ENCODE measurements around the gene DPH1.

The DPH1 gene

DNA sequence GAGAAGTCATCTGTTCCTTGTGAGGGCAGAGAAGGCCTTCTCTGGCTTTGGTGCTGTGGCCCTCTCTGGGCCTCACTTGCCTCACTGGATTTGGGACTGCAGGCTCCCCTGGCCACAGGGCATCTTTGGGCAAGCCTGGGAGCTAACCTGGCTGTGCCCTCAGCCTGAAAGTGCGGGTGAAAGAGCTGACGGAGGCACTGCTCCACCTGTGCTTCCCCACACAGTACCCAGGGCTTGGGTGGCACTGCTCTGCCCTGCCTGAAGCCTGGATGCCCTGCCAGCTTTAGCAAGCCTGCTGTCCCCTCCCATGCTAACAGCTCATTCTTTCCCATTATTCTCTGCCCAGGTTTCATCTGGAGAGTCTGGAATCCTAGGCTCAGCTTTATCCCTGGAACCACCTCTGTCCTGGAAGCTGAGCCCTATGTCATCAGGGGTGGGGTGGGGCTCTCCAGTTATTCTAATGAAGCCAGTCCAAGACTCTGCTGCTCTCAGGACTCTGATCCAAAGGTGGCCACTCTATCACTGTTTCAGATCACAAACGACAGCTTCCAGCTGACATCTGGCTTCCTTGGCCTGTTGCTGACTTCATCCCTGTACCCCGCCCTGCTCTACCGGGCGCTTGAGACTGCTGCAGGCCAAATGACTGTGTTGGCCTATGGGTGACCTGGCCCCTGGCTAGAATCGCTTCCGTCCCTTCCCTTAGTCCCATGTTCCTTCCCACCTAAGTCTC lies 54.2 kb downstream of the DPH1 start:
- Histone ChIP-seq H3K4me3 (no peak overlapping the region), H3K27me3 (no peaks in the 10 kb centered on the region), H3K9ac (peak overlapping the region; percentile 64), H4K20me1 (no peaks in the 10 kb centered on the region), H3K4me2 (peak overlapping the region; percentile 97), H3K4me1 (peaks cover 60% of the 10 kb centered on the region), H3K9me3 (no peaks in the 10 kb centered on the region), H3K36me3 (peaks cover 55% of the 10 kb centered on the region), H3K27ac (peak overlapping the region; percentile 91)
- no peak for TF ChIP-seq Cebpa-rat (IDR thresholded peaks at IDR 0.05)

DNA sequence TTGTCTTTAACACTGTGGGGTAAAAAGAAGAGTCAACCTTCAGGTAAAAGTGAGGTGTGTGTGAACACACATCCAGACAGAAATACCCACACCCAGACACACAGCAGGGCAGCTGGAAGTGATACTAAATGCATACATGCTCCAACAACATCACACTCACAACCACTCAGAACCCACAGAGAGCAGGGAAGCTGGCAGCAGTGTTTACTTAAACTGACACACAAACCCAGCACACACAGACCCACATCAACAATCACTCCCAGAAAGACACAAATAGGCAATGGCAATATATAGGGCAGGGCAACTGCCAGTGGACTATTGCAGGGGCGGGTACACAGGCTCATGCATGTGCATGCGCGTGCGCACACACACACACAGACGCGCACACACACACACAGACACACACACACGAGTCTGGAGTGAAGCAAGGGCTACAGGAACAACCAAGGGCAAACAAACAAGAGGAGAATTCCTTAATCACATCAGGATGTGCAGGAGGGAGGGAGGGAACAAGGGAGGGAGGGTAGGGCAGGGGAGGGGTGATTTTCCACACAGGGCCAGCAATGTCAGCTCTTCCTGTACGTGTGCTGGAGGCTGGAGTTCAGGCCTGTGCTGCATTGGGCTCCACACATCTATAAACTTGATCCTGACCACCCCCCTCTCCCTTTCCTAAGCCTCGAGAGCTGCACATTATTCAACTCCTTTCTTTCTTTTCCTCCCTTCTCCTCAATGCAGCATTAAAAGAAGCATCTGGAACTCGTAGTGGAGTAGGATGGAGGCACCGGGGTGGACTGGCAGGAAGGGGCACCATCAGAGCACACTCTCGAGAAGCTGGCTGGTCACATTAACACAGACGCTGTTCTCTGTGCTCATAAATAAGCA lies 55.1 kb downstream of the DPH1 start:
- no peaks in the 10 kb centered on the region for H4K20me1 ChIP-seq
- H3K36me3 ChIP-seq, result peaks cover 47% of the 10 kb centered on the region
- H3K4me3 ChIP-seq, result no peak overlapping the region
- no peak overlapping the region for H3K9ac ChIP-seq
- no peak for TF ChIP-seq Cebpa-rat (IDR thresholded peaks at IDR 0.05)
- peak overlapping the region; percentile 97 for H3K4me2 ChIP-seq
- no peaks in the 10 kb centered on the region for H3K27me3 ChIP-seq
- H3K9me3 ChIP-seq, result no peaks in the 10 kb centered on the region
- H3K4me1 ChIP-seq, result peaks cover 67% of the 10 kb centered on the region
- H3K27ac ChIP-seq, result peak overlapping the region; percentile 91

DNA sequence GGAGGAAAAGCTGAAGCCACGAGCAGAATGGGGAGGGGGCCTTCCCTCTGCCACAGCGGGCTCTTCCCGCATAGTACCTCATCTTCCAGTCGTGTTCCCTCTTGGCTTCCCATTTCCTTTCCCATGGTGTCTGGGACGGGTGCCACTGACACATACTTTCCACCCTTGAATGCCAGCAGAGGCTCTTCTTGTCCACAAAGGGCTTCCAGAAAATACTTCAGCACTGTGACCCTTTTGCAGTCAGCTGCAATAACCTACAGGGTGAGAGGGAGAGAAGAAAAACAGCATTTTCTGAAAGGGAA lies 55.6 kb downstream of the DPH1 start:
- H3K4me1 ChIP-seq, result peaks cover 73% of the 10 kb centered on the region
- H3K36me3 ChIP-seq, result peaks cover 41% of the 10 kb centered on the region
- H3K27me3 ChIP-seq, result no peaks in the 10 kb centered on the region
- peak overlapping the region; percentile 81; the same call in 1 of the 2 replicates for H3K9ac ChIP-seq
- peak overlapping the region; percentile 97 for H3K4me2 ChIP-seq
- H3K27ac ChIP-seq, result peak overlapping the region; percentile 91
- no peak overlapping the region for H3K4me3 ChIP-seq
- no peak for TF ChIP-seq Cebpa-rat (IDR thresholded peaks at IDR 0.05)
- no peaks in the 10 kb centered on the region for H3K9me3 ChIP-seq
- no peaks in the 10 kb centered on the region for H4K20me1 ChIP-seq

DNA sequence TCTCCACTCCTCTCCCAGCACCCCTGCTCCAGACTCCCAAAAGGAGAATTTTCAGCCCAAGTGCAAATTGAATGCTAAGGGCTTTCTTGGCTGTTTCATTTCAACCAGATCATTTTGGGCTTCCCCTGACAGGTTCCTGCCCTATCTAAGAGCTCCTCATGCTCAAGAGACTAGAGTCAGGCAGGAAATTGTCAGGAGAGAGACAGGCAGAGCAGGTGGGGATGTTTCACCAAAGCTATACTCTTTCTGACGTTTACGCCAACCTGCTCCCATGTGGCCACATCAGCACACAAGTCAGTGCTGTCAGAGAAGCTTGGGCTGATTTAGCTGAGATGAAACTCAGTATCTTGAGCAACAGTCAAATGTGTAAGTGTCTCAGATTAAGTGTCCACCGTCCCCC lies 56.4 kb downstream of the DPH1 start:
- H3K4me1 ChIP-seq, result peaks cover 80% of the 10 kb centered on the region
- peak overlapping the region; percentile 81 for H3K9ac ChIP-seq
- no peaks in the 10 kb centered on the region for H4K20me1 ChIP-seq
- H3K36me3 ChIP-seq, result peaks cover 34% of the 10 kb centered on the region
- peak overlapping the region; percentile 97 for H3K4me2 ChIP-seq
- H3K27me3 ChIP-seq, result no peaks in the 10 kb centered on the region
- TF ChIP-seq Cebpa-rat (IDR thresholded peaks at IDR 0.05), result no peak
- H3K4me3 ChIP-seq, result no peak overlapping the region
- peak overlapping the region; percentile 91 for H3K27ac ChIP-seq
- no peaks in the 10 kb centered on the region for H3K9me3 ChIP-seq

DNA sequence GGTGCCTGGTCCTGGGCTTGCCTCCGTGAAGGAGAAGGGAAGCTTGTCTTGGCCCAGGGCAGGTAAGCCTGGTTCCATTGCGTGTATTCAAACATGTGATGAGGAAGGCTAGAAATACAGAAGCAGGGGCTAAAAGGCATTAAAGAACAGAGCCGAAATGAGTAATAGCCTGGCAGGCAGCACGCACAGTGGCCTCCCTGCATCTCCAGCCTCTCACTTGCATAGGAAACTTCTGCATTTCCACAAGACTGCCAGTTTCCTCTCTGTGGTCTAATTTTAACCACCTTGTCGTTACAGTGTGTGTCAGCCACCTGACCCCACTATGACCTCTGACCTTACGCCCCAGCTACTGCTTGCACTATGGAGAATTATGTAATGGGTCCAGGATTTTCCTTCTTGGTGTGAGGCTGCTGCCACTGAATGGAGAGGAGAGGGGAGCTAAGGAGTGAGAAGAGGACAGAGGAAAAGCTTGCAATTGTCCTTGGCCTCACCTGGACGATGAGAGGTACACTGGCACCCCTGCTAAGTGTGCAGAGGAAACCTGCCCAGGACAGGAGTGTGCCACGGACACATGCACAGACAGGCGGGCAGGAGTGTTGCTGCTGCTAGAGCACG lies 57.8 kb downstream of the DPH1 start:
- peak overlapping the region; percentile 65 for H3K4me3 ChIP-seq
- H3K4me1 ChIP-seq, result peaks cover 83% of the 10 kb centered on the region
- TF ChIP-seq Cebpa-rat (IDR thresholded peaks at IDR 0.05), result no peak
- H4K20me1 ChIP-seq, result no peaks in the 10 kb centered on the region
- H3K9me3 ChIP-seq, result no peaks in the 10 kb centered on the region
- peak overlapping the region; percentile 97 for H3K4me2 ChIP-seq
- peak overlapping the region; percentile 81 for H3K9ac ChIP-seq
- peaks cover 29% of the 10 kb centered on the region for H3K36me3 ChIP-seq
- H3K27me3 ChIP-seq, result no peaks in the 10 kb centered on the region
- peak overlapping the region; percentile 91 for H3K27ac ChIP-seq

DNA sequence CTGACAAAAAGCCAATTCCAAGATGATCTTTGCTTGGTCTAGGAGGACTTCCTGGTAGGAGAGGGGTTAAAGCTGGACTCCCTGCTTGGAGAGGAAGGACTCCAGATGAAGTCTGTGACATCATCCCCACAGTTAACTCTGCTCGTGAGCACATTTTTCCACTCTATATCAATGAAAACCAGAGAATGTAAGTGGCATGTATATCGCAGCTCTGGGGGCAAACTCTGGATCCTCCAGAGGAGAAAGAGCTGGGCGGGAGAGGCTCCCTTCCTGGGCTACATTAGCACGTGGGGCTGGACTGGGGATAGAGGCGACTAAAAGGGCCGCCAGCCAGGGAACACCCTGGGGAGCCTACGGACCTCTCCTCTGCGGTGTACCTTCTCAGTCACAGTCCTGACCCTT lies 59.1 kb downstream of the DPH1 start:
- TF ChIP-seq Cebpa-rat (IDR thresholded peaks at IDR 0.05), result no peak
- Histone ChIP-seq H3K9ac (peak overlapping the region; percentile 81), H4K20me1 (no peaks in the 10 kb centered on the region), H3K27ac (peak overlapping the region; percentile 91), H3K4me1 (peaks cover 75% of the 10 kb centered on the region), H3K36me3 (peaks cover 29% of the 10 kb centered on the region), H3K9me3 (no peaks in the 10 kb centered on the region), H3K4me3 (peak overlapping the region; percentile 65), H3K27me3 (no peaks in the 10 kb centered on the region), H3K4me2 (peak overlapping the region; percentile 97)

DNA sequence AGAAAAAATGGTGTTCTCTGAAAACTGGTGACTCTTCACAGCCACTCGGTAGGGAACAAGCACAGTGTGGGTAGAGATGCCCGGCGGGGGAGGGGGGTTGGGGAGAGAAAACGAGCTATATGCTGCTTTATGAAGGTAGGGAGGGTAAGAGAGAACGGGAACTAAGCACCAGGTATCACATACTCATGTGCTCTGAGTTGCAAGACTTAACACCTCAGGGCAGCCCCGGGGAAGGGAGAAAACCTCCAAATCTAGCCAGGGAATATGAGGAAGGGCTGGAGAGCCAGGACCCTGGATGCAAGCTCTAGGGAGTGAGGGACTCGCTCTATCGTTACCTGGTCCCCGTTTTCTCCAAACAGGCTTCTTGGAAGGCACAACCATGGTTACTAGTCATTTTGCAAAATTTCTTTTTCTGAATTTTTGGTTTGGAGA lies 60.3 kb downstream of the DPH1 start:
- peaks cover 69% of the 10 kb centered on the region for H3K4me1 ChIP-seq
- peak overlapping the region; percentile 65 for H3K4me3 ChIP-seq
- peak overlapping the region; percentile 81 for H3K9ac ChIP-seq
- no peaks in the 10 kb centered on the region for H4K20me1 ChIP-seq
- peaks cover 35% of the 10 kb centered on the region for H3K36me3 ChIP-seq
- no peaks in the 10 kb centered on the region for H3K27me3 ChIP-seq
- peak overlapping the region; percentile 97 for H3K4me2 ChIP-seq
- H3K27ac ChIP-seq, result peak overlapping the region; percentile 91
- no peak for TF ChIP-seq Cebpa-rat (IDR thresholded peaks at IDR 0.05)
- H3K9me3 ChIP-seq, result no peaks in the 10 kb centered on the region

DNA sequence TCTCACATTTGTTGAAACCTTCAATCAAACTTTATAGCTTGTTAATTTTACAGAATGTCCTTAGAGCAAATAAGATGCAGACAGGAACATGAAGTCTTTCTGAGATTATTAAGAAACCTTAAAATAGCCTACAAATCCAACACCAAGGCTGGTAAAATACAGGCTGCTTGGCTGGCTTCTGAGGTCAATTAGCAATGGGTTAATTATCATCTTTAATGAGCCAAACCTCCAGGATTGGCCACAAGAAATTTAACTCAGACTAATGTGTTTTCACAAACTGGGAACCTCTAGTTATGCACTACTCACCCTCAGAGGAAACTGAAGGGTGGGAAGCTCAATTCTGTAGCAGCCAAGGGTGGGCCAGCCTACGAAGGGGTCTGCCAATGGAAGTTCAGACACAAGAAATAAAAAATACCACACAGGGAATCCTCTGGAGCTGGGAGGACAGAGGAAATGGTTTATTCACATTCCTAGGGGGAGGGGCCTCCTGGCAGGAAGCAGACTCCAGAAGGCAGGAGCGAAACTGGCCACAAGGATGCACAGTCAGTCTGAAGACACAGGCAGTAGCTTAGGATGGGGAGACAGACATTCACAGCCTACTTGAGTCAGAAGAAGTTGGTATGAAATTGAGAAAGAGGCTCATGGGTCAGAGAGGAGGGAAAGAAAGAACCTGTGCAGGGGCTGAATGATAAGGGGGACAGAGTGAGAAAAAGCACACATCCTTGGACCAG lies 61.0 kb downstream of the DPH1 start:
- Histone ChIP-seq H3K27me3 (no peaks in the 10 kb centered on the region), H4K20me1 (no peaks in the 10 kb centered on the region), H3K9ac (peak overlapping the region; percentile 81), H3K4me3 (no peak overlapping the region; the same call in 1 of the 2 replicates), H3K27ac (peak overlapping the region; percentile 91), H3K9me3 (no peaks in the 10 kb centered on the region), H3K36me3 (peaks cover 28% of the 10 kb centered on the region), H3K4me2 (peak overlapping the region; percentile 97), H3K4me1 (peaks cover 69% of the 10 kb centered on the region)
- no peak for TF ChIP-seq Cebpa-rat (IDR thresholded peaks at IDR 0.05)

DNA sequence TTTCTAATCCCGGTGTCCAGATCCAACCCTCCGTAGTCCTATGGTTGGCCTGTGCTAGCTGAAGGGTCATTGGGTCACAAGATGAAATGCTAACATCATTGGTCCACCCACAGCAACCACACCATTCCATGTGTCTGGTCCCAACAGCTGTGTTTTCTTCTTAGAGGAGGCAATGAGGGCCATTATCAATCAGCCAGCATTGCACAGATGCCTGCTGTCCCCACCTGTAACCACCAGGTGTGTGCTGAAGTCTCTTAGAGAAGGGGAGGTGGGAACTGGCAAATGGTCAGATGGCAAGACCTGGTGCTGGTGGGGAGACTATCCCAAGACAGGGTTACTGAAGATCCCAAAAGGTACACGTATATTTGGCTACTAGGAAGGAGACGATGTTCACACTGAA lies 62.3 kb downstream of the DPH1 start:
- Histone ChIP-seq H4K20me1 (no peaks in the 10 kb centered on the region), H3K27ac (no peak overlapping the region), H3K9me3 (no peaks in the 10 kb centered on the region), H3K4me2 (no peak overlapping the region), H3K4me3 (no peak overlapping the region), H3K27me3 (no peaks in the 10 kb centered on the region), H3K9ac (no peak overlapping the region), H3K36me3 (peaks cover 28% of the 10 kb centered on the region), H3K4me1 (peaks cover 60% of the 10 kb centered on the region)
- no peak for TF ChIP-seq Cebpa-rat (IDR thresholded peaks at IDR 0.05)

Data from BLaER1 (cell line).